DMS 273 (cell line): ENCODE measurements around the gene GLT1D1.
A peak's percentile ranks its signal among the peaks of the same experiment; 100 is the strongest.
"Not testable (repeated sequence)": the region's sequence is repeated elsewhere in the genome, so short reads cannot be mapped to it uniquely, and the experiment has no call there.

Experiments used
- DNase-seq: peaks from one replicate; lab custom pipeline; 2025; ENCODE audit not compliant: unreplicated experiment; lab: John Stamatoyannopoulos, UW

The GLT1D1 gene

DNA sequence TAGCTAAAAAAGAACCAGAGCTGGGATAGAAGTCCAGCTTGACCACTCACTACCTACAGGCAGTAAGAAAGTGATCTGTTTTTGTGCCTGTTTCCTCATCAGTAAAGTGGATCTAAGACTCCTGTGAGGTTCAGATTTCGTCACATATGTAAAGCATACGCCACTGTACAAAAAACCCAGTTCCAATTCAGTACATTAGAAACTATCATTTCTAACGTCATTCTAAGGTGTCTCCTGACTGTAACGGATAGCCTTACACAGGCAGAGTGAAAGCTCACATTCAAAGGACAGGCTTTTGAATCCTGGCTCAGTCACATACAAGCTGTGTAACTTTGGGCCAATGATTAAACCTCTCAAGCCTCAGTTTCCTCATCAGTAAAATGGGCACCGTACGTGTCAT, 33.0 kb upstream of the GLT1D1 start:
- no peak for DNase-seq

DNA sequence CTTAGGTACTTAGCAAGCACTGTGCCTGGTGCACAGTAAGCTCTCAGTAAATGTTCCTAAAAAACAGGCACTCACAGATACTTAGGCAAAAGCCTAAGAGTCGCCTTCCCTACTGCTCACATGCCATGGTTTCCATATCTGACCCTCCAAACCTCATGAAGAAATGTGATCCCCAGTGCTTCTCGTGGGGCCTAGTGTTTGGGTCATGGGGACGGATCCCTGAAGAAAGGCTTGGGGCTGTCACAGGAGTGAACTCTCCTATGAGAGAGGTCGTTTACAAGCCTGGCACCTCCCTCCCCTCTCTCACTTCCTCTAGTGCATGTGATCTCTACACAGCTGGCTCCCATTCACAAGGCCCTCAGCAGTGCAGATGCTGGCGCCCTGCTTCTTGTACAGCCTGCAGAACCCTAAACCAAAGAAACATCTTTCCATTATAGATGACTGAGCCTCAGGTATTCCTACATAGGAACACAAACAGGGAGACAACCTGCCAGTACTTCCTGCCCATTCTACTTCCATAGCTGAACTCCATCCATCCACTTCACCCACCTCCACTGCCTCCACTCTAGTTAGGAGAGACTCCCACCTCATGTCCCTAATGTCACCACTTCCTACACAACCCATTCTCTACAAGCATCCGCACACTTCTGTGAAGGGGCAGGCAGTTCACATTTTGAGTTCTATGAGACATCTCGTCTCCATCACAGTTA, 32.4 kb upstream of the GLT1D1 start:
- no peak for DNase-seq

DNA sequence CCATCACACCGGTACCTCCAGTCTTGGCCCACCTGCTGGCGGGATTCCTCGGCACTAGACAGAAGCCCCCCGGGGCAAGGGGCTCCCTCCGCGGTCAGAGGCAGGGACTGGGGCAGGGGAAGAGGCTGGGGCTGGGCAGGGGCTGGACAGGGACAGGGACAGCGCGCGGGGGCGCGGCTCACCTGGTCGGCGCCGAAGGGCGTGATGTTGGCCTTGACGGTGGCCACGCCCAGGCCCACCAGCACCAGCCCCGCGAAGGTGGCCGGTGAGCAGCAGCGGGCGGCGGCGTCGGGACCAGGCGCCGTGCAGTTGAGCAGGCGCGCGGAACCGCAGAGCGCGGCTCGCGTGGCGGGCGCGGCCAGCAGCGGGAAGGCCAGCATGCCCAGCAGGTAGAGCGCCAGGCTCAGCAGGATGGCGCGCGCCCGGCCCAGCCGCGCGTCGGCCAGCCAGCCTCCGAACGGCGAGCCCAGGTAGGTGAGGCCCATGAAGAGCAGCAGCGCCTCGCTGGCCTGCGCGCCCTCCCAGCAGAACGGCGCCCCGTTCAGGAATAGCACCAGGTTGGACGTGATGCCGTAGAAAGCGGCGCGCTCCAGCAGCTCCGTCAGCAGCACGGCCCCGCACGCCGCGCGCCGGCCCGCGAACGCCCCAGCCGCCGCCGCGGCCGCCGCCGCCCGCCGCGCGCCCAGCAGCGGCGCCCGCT, 29.9 kb upstream of the GLT1D1 start:
- DNase-seq = peak; percentile 55

DNA sequence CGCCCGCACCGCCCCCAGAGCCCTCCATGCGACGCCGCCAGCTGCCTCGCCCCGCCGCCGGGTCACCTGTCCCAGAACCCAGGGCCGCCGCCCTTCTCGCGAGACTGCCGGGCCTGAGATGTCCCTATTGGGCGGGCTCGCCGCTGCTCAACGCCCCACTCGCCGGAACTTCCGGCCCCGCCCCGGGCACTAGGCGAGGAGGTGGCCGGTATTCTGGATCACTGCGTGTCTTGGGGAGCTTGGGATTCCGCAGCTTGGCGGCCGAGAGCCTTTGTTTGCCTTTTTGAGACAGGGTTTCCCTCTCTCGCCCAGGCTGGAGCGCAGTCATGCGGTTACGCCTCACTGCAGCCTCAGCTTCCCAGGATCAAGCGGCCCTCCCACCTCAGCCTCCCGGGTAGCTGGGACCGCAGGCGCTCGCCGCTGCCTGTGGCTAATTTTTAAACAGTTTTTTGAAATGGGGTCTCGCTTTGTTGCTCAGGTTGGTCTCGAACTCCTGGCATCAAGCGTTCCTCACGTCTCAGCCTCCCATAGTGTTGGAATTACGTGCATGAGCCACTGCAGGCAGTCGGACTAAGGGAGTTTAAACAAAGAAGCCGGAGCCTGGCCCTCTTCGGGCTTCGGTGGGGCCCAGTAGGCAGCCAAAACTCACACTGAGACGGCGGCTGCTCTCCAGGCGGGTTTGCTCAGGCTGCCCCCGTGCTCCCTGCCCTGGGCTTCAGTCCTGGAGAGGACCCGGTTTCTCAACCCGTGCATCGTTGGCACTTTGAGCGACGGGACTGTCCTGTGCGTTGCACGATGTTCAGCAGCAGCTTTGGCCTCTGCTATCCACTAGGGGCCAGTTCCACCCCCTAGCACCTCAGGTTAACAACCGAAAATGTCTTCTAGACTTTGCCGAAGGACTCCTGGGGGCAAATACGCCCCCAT, 29.1 kb upstream of the GLT1D1 start, which contains the start of gene SLC15A4:
TSS of gene SLC15A4 (minus strand) at position 43 of the 924 bp plus-strand sequence. CDS start at position 28, 15 bp downstream.
- DNase-seq = peak; percentile 95

DNA sequence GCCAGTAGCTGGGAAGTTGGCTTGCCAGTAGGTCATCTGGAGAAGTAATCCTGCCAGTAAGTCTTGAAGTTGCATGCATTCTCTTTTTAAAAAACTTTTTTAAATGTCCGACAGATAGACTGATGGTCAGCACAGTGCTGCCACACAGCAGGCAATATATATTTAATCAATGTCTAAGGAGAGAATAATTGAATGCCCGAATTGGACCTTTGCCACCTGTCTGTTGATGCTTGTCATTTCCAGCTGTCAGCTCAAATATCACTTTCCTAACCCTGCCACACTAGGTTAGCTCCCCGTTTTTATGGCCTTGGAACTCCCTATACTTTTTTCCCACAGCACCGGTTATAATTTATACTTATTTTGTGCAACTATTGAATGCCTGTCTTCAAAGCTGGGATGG, 27.4 kb upstream of the GLT1D1 start:
- peak; percentile 24 for DNase-seq

DNA sequence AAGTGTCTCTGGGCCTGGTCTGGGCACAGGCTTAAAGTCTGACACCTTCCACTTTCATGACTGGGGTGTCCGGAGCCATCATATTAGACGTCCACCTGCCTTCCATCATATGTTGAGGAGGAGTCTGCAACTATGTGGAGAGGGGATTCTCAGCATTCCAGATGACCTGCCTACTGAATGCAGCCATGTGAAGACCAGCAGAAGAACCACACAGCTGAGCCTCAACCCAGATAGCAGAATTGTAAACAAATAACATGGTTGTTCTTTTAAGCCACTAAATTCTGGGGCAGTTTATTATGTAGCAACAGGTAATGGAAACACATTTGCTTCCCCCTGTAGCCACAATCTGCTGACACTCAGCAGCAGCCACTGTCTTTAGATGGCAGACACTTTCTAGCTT, 25.6 kb upstream of the GLT1D1 start:
- no peak for DNase-seq

DNA sequence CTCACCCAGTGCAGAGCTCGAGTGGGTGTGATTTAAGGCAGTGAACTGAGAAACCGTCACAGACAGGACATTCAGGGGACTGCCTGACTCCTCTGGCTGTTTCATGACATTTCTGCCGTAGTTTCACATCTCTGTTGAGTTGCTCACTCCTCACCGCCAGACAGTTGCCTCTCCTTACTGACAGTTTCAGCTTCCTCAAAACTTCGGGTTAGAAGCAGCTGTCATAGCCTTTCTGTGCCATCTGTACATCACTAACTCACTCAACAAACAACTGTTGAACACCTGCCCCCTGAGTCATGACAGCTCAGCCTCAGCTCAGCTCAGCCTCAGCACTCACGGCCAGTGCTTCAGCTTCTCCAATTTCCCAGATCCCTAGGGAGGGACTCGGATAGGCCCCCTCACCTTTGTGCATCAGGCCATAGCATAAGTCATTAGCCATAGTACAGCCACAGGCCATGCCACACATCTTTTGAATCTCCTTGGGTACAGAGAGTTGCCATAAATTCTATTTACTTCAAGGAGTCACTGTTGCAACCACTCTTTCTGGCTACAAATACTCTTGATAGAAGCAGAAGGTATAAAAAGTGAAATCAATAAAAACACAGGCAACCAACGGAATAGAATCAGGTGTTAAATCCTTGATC, 23.3 kb upstream of the GLT1D1 start:
- DNase-seq = peak; percentile 20

DNA sequence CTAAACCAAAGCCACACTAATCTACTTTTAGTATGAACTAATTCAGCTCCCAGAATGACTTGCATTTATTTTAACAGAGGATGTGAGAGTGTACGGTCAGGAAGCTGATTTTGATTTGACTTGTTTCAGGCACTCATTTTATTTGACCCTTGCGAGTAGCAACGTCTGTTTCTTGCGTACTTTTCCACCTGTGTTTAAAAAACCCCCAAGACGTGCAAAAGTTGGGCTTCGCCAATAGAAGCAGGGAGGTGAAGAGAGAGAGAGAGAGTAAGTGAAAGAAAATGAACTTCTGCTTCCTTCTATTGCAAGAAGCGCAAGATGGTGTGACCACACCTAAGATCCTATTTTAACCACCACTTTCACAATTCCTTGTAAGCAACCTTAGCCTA, 22.8 kb upstream of the GLT1D1 start:
- DNase-seq = no peak

DNA sequence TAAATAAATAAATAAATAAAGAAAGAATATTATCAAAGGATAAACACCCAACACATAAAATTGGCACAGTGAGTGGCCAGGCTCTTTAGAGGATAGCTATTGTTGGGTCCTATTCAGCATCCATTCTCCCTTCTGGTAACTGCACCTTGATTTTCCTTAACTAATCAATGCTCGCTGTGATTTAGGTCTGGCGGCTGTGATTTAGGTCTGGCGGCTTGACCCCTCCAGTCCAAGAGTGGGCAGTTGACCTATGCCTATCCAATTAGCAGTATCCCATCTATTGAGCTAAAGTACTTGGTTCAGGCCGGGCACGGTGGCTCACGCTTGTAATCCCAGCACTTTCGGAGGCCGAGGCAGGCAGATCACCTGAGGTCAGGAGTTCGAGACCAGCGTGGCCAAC, 19.9 kb upstream of the GLT1D1 start:
- DNase-seq = no peak

DNA sequence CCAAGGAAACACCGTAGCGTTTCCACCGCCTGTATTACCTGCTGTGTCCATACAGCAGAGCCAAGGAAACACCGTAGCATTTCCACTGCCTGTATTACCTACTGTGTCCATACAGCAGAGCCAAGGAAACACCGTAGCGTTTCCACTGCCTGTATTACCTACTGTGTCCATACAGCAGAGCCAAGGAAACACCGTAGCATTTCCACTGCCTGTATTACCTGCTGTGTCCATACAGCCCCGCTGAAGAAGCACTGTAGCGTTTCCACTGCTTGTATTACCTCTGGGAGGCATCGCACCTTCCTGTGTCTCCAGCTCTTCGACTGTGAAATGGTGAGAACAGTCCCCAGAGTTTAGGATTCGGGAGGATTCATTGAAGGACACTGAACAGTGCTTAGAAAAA, 13.4 kb upstream of the GLT1D1 start:
- DNase-seq = not testable (repeated sequence)

DNA sequence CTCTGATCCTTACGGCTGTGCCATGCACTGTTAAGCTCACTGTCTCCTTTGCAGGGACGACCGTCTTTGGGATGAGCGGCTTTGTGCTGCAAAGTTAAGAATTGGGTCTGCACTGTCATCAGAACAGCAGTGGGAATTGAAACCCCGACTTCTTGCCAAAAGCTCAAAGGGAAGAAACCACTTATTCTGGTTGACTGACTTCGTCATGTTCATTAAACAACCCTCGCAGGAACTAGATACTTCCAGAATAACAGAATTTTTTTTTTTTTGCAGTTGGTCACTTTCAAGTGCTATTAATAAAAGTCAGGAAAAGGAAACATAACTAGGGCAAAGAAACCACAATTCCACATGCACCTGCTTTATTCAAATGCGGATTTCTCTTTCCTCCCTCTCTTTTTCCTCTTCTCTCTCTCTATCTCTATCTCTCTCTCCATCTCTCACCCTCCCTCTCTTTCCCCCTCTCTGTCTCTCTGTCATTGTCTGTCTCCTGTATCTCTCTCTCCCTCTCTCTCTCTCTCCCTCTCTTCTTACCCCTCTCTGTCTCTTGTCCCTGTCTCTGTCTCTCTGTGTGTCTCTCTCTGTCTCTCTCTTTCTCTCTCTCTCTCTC, 12.3 kb upstream of the GLT1D1 start:
- DNase-seq = no peak

DNA sequence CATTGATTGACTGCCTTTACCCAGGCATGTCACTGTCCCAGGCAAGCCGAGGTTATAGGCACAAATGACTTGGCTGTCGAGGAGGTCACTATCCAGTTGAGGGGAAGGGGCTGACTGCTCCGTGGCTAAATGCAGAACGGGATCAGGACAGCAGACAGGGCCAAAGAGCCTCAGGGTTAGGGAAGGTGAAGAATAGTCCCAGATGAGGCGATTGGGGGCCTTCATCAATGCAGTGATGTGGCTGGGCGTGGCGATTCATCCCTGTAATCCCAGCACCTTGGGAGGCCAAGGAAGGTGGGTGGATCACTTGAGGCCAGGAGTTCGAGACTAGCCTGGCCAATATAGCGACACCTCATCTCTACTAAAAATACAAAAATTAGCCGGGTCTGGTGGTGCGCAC, 10.7 kb upstream of the GLT1D1 start:
- no peak for DNase-seq

DNA sequence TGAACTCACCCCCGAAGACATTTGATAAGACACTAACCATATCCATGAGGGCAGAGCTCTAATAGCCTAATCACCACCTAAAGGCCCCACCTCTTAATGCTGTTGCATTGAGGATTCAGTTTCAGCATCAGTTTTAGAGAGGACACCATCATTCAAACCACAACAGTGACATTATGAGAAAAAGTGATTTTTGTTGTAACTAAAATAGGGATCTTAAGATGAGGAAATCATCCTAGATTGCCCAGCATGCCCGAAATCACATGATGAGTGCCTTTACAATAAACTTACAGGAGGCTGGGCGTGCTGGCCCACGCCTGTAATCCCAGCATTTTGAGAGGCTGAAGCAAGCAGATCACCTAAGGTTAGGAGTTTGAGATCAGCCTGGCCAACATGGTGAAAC, 9.7 kb upstream of the GLT1D1 start:
- no peak for DNase-seq

DNA sequence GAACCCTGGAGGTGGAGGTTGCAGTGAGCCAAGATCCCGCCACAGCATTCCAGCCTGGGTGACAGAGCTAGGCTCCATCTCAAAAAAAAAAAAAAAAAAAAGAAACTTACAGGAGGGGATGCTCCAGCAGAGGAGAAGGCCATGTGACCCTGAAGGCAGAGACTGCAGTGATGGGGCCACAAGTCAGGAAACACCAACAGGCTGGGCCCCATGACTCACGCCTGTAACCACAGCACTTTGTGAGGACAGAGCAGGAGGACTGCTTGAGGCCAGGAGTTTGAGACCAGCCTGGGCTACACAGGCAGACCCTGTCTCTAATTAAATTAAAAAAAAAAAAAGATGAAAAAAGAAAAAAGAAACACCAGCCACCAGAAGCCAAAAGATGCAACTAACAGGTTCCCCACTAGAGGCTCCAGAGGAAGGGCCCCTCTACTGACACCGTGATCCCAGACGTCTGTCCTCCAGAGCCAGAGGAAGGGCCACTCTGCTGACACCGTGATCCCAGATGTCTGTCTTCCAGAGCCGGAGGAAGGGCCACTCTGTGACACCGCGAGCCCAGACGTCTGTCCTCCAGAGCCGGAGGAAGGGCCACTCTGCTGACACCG, 9.1 kb upstream of the GLT1D1 start:
- no peak for DNase-seq

DNA sequence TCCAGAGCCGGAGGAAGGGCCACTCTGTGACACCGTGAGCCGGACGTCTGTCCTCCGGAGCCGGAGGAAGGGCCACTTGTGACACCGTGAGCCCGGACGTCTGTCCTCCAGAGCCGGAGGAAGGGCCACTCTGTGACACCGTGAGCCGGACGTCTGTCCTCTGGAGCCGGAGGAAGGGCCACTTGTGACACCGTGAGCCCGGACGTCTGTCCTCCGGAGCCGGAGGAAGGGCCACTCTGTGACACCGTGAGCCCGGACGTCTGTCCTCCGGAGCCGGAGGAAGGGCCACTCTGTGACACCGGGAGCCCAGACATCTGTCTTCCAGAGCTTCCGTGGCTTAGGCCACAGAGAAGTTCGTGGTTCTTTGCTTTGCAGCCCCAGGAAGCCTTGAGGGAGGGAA, 6.6 kb upstream of the GLT1D1 start:
- DNase-seq = not testable (repeated sequence)

DNA sequence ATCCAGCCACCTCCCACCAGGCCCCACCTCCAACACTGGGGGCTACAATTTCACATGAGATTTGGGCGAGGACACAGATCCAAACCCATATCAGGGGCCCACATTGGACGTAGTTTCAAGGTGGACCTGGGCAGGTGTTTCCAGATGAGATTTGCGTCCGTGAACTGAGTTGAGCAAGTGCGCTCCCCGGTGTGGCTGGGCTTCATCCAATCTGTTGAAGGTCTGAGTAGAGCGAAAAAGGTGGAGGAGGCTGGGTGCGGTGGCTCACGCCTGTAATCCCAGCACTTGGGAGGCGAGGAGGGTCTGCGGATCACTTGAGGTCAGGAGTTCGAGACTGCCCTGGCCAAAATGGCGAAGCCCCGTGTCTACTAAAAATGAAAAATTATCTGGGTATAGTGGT, 4.9 kb upstream of the GLT1D1 start:
- no peak for DNase-seq

DNA sequence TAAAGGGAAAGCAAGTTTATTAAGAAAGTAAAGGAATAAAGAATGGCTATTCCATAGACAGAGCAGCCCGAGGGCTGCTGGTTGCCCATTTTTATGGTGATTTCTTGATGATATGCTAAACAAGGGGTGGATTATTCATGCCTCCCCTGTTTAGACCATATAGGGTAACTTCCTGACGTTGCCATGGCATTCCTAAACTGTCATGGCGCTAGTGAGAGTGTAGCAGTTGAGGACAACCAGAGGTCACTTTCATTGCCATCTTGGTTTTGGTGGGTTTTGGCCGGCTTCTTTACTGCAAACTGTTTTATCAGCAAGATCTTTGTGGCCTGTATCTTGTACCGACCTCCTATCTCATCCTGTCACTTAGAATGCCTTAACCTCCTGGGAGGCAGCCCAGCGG, 3.5 kb upstream of the GLT1D1 start:
- not testable (repeated sequence) for DNase-seq

DNA sequence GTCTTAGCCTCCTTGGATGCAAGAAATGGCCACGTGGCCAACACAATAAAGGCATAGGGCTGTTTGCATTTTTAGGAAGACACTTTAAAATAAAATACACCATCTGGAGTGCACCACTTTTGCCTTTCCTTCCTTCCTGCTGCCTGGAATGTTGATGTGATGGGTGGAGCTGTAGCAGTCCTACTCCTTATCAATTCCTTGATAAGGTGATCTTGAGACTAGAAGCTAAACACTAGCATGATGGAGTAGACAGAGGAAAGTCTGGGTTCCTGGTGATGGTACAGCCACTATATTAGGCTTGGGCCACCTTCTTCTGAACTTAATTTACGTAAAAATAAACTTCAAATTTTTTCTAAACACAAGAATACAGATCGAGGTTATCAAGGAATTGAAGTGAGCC, 2.9 kb upstream of the GLT1D1 start:
- DNase-seq = no peak

DNA sequence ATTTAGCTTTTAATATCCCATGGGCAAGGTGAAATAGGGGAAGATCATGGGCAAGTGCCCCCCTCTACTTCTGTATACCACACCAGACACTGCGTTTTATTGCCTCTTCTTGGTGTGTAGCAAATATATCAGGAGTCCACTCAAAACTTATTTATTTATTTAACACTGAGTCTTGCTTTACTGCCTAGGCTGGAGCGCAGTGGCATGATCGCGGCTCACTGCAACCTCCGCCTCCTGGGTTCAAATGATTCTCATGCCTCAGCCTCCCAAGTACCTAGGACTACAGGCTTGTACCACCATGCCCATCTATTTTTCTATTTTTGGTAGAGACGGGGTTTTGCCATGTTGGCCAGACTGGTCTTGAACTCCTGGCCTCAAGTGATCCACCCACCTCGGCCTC, 1.8 kb upstream of the GLT1D1 start:
- DNase-seq = not testable (repeated sequence)

DNA sequence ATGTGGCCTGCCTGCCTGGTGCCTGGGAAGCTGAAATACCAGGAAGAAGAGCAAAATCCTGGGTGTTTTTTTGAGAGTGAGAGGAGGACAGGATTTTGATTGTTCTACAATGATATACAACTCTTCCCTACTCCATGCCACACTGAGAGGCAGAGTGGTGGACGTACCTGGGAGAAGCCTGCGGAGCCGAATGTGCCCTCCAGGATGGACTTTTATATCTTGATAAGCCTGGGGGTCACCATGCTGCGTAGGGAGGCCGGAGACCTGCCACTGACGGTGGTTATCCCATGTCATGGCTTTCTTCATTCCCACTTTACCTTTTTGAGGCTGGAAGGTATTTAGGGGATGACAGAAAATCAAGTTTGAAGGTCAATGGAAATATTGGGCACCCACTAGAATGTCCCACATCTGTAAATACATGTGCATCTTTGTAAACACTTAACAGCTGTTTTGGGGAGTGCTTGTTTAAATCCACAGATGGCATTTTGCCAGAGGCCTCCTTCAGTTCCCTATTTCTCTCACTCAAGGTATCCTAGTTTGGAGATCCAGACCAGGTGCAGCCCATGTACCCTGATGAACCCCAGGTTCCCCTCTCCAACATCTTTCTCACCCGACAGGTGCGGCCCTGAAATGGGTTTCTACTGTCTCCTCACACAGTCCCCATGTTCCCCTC, 1.1 kb upstream of the GLT1D1 start:
- no peak for DNase-seq
